H9 (cell line): Measurements from ENCODE around the gene LHFPL6. TPM values are rescaled to one million over a fixed set of nuclear protein-coding genes. Genes with fewer than 3 reads are reported as not detected.

Experiments
- DNase-seq: peaks from one replicate; pipeline ENCODE4 v3.0.0-alpha.2; 2017
- H2AFZ ChIP-seq: one replicate; pipeline ENCODE4 v1.6.1; 2013; ENCODE audit warnings: mild to moderate bottlenecking, low read length, control low read depth, moderate library complexity
- H2AK5ac ChIP-seq: 2 replicates; pipeline ENCODE4 v1.6.1; 2013; ENCODE audit warnings: low read length, control low read depth, mixed read lengths; ENCODE audit not compliant: insufficient read length
- H2BK120ac ChIP-seq: one replicate; pipeline ENCODE4 v1.6.1; 2013; ENCODE audit warnings: low read depth, mild to moderate bottlenecking, low read length, control low read depth, inconsistent platforms; ENCODE audit not compliant: poor library complexity, severe bottlenecking
- H2BK12ac ChIP-seq: 2 replicates; pipeline ENCODE4 v1.6.1; 2013; ENCODE audit warnings: low read length, control low read depth, mixed read lengths, low read depth; ENCODE audit not compliant: insufficient read length
- H2BK15ac ChIP-seq: 2 replicates; pipeline ENCODE4 v1.6.1; 2013; ENCODE audit warnings: low read depth, low read length, control low read depth
- H2BK20ac ChIP-seq: one replicate; pipeline ENCODE4 v1.6.1; 2013; ENCODE audit warnings: low read depth, mild to moderate bottlenecking, low read length, control low read depth, inconsistent platforms; ENCODE audit not compliant: poor library complexity, severe bottlenecking
- H2BK5ac ChIP-seq: 2 replicates; pipeline ENCODE4 v1.6.1; 2013; ENCODE audit warnings: low read length, control low read depth, mixed read lengths; ENCODE audit not compliant: insufficient read length
- H3K14ac ChIP-seq: 2 replicates; pipeline ENCODE4 v1.6.1; 2013; ENCODE audit warnings: low read length, control low read depth; ENCODE audit not compliant: insufficient read depth
- H3K18ac ChIP-seq: 2 replicates; pipeline ENCODE4 v1.6.1; 2013; ENCODE audit warnings: low read depth, mild to moderate bottlenecking, mixed read lengths, low read length, control low read depth; ENCODE audit not compliant: insufficient read length
- H3K23ac ChIP-seq: 2 replicates; pipeline ENCODE4 v1.6.1; 2013; ENCODE audit warnings: low read length, control low read depth, mixed read lengths, low read depth; ENCODE audit not compliant: insufficient read length
- H3K23me2 ChIP-seq: 2 replicates; pipeline ENCODE4 v1.6.1; 2013; ENCODE audit warnings: low read depth, mild to moderate bottlenecking, mixed read lengths, low read length, control low read depth; ENCODE audit not compliant: insufficient read length, poor library complexity, severe bottlenecking
- H3K27ac ChIP-seq: 2 replicates; pipeline ENCODE4 v1.5.1; 2013; ENCODE audit warnings: low read length, control low read depth, mixed read lengths, low read depth; ENCODE audit not compliant: insufficient read length
- H3K27me3 ChIP-seq: 2 replicates; pipeline ENCODE4 v1.6.1; 2013; ENCODE audit warnings: low read length, control low read depth, inconsistent platforms; ENCODE audit not compliant: insufficient read depth
- H3K4ac ChIP-seq: 2 replicates; pipeline ENCODE4 v1.6.1; 2013; ENCODE audit warnings: low read depth, mild to moderate bottlenecking, control low read depth, inconsistent platforms, low read length, moderate library complexity
- H3K4me1 ChIP-seq: 2 replicates; pipeline ENCODE4 v1.6.1; 2013; ENCODE audit warnings: low read length, control low read depth, inconsistent platforms; ENCODE audit not compliant: insufficient read depth
- H3K4me2 ChIP-seq: 2 replicates; pipeline ENCODE4 v1.6.1; 2013; ENCODE audit warnings: low read length, control low read depth, mixed read lengths; ENCODE audit not compliant: insufficient read length, insufficient read depth
- H3K56ac ChIP-seq: 2 replicates; pipeline ENCODE4 v1.6.1; 2013; ENCODE audit warnings: low read depth, mild to moderate bottlenecking, mixed read lengths, low read length, control low read depth; ENCODE audit not compliant: insufficient read length
- H3K79me1 ChIP-seq: 2 replicates; pipeline ENCODE4 v1.6.1; 2013; ENCODE audit warnings: low read depth, mild to moderate bottlenecking, moderate library complexity, low read length, control low read depth, inconsistent platforms; ENCODE audit not compliant: insufficient read depth, poor library complexity, severe bottlenecking
- H3K79me2 ChIP-seq: 2 replicates; pipeline ENCODE4 v1.6.1; 2013; ENCODE audit warnings: low read length, control low read depth, inconsistent platforms; ENCODE audit not compliant: insufficient read depth
- H3K9ac ChIP-seq: 2 replicates; pipeline ENCODE4 v1.6.1; 2013; ENCODE audit warnings: low read length, control low read depth, mixed read lengths; ENCODE audit not compliant: insufficient read length; ENCODE audit errors: extremely low read depth
- H3K9me3 ChIP-seq: one replicate; pipeline ENCODE4 v1.6.1; 2013; ENCODE audit warnings: low read depth, low read length, inconsistent platforms; ENCODE audit not compliant: control insufficient read depth
- H3T11ph ChIP-seq: one replicate; pipeline ENCODE4 v1.6.1; 2013; ENCODE audit warnings: mild to moderate bottlenecking, low read length, control low read depth, inconsistent platforms
- H4K20me1 ChIP-seq: one replicate; pipeline ENCODE4 v1.6.1; 2013; ENCODE audit not compliant: control insufficient read depth, insufficient read length, insufficient read depth
- H4K5ac ChIP-seq: 2 replicates; pipeline ENCODE4 v1.6.1; 2013; ENCODE audit warnings: low read depth, mild to moderate bottlenecking, mixed read lengths, low read length, control low read depth; ENCODE audit not compliant: insufficient read length
- H4K8ac ChIP-seq: replicated peaks from 2 replicates; pipeline ENCODE4 v1.6.1; 2013; ENCODE audit warnings: low read length, control low read depth, mixed read lengths, low read depth; ENCODE audit not compliant: insufficient read length
- H4K91ac ChIP-seq: 2 replicates; pipeline ENCODE4 v1.6.1; 2013; ENCODE audit warnings: low read depth, mild to moderate bottlenecking, moderate library complexity, mixed read lengths, low read length, control low read depth; ENCODE audit not compliant: insufficient read length
- H3K27ac Mint-ChIP-seq, 3 experiments: 2 replicates in 2 of 3; 3 replicates in 1 of 3; pipeline ENCODE4 v1.8.0; 2020 to 2021; ENCODE audit warnings: mixed read lengths in 3 of 3, mild to moderate bottlenecking in 1 of 3, moderate library complexity in 1 of 3
- H3K27me3 Mint-ChIP-seq: 2 replicates; pipeline ENCODE4 v1.8.0; 2021; ENCODE audit warnings: low read depth, mild to moderate bottlenecking, moderate library complexity, mixed read lengths
- H3K36me3 Mint-ChIP-seq, 3 experiments: 2 replicates in 2 of 3; 3 replicates in 1 of 3; pipeline ENCODE4 v1.8.0; 2020 to 2021; ENCODE audit warnings: low read depth in 3 of 3, mixed read lengths in 3 of 3; ENCODE audit not compliant: insufficient read depth in 1 of 3
- H3K4me1 Mint-ChIP-seq, 2 experiments: 2 replicates each; pipeline ENCODE4 v1.8.0; 2020; ENCODE audit warnings: mixed read lengths in 2 of 2
- H3K4me3 Mint-ChIP-seq, 2 experiments: 2 replicates in 1 of 2; 3 replicates in 1 of 2; pipeline ENCODE4 v1.8.0; 2020 to 2021; ENCODE audit warnings: mild to moderate bottlenecking in 2 of 2, mixed read lengths in 2 of 2, moderate library complexity in 1 of 2
- H3K9me3 Mint-ChIP-seq, 2 experiments: 2 replicates in 1 of 2; 3 replicates in 1 of 2; pipeline ENCODE4 v1.8.0; 2020; ENCODE audit warnings: mild to moderate bottlenecking in 2 of 2, mixed read lengths in 2 of 2, moderate library complexity in 1 of 2
- CTCF ChIP-seq: fragments of 200-600 bp; sonication (generic); conservative IDR thresholded peaks from 3 replicates; pipeline ENCODE4 v1.8.0; 2021; ENCODE audit warnings: antibody characterized with exemption, mild to moderate bottlenecking
- WGBS: extraction: QIAGEN DNeasy Blood & Tissue Kit; methylation state at CpG from one replicate; pipeline ENCODE4 v1.1.7; 2013; ENCODE audit warnings: missing lambda C conversion rate, low lambda C conversion rate, mixed read lengths; ENCODE audit not compliant: insufficient read length; ENCODE audit errors: extremely low coverage; 5-methylcytosine and 5-hydroxymethylcytosine counted together
- total RNA-seq: library from RNA; stranded (reverse); gene quantifications from 2 replicates; pipeline ENCODE4 v1.2.1, GENCODE V29; 2021

LHFPL6 gene
- total RNA-seq, 1 experiment from 2014 or later: 3.5 TPM

DNA sequence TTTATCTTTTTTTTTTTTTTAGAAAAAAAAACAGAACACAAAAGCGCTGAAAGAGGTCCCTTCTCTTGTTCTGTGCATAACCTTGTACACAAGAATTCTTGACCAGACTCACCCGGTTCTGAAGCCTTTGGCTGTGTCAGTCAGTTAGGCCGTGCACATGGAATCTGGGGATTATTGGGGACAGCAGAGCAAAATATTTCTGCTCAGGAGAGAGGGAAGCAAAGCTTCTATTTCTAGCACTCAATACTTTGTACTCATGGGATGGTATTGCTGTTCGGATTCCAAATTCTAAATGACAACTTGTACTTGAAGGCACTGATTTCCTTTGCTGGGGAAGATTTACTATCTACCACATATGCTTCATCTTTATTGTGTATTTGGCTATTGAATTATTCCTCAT is 292.0 kb downstream of the LHFPL6 start:
- H4K8ac ChIP-seq: no peak overlapping the region
- H3K23me2 ChIP-seq: no peaks in the 10 kb centered on the region
- no peak overlapping the region for H2BK120ac ChIP-seq
- H2BK20ac ChIP-seq: no peak overlapping the region
- no peak overlapping the region for H3K27ac ChIP-seq
- H3K14ac ChIP-seq: no peak overlapping the region
- no peak overlapping the region for H4K5ac ChIP-seq
- H3T11ph ChIP-seq: no peak overlapping the region
- H2AFZ ChIP-seq: no peak overlapping the region
- H2BK12ac ChIP-seq: no peak overlapping the region
- no CpG with 5 or more reads among the region's 4 CpGs for WGBS
- no peaks in the 10 kb centered on the region for H3K27me3 ChIP-seq
- H3K4ac ChIP-seq: no peak overlapping the region
- H3K56ac ChIP-seq: no peak overlapping the region
- no peak overlapping the region for H2BK15ac ChIP-seq
- Mint-ChIP-seq H3K27ac (no peak overlapping the region), H3K4me1 (0 out of 4 replicates have a peak, but pooled peaks cover 0 to 3% of the 10 kb centered on the region in 2 experiments), H3K27me3 (peaks cover 4% of the 10 kb centered on the region), H3K4me3 (no peak overlapping the region), H3K36me3 (no peaks in the 10 kb centered on the region), H3K9me3 (no peaks in the 10 kb centered on the region)
- no peaks in the 10 kb centered on the region for H3K79me2 ChIP-seq
- no peak for TF ChIP-seq CTCF
- no peaks in the 10 kb centered on the region for H3K79me1 ChIP-seq
- H3K9ac ChIP-seq: no peak overlapping the region
- H3K18ac ChIP-seq: no peak overlapping the region
- H3K4me1 ChIP-seq: no peaks in the 10 kb centered on the region
- no peak overlapping the region for H2AK5ac ChIP-seq
- no peak overlapping the region for H3K23ac ChIP-seq
- no peaks in the 10 kb centered on the region for H3K9me3 ChIP-seq
- no peak overlapping the region for H2BK5ac ChIP-seq
- H4K20me1 ChIP-seq: no peaks in the 10 kb centered on the region
- DNase-seq: no peak
- no peak overlapping the region for H4K91ac ChIP-seq
- H3K4me2 ChIP-seq: no peak overlapping the region
